ENCODE results near the gene SPTBN1.
"Not testable (repeated sequence)": the region's sequence is repeated elsewhere in the genome, so short reads cannot be mapped to it uniquely, and the experiment has no call there.

The SPTBN1 gene

DNA sequence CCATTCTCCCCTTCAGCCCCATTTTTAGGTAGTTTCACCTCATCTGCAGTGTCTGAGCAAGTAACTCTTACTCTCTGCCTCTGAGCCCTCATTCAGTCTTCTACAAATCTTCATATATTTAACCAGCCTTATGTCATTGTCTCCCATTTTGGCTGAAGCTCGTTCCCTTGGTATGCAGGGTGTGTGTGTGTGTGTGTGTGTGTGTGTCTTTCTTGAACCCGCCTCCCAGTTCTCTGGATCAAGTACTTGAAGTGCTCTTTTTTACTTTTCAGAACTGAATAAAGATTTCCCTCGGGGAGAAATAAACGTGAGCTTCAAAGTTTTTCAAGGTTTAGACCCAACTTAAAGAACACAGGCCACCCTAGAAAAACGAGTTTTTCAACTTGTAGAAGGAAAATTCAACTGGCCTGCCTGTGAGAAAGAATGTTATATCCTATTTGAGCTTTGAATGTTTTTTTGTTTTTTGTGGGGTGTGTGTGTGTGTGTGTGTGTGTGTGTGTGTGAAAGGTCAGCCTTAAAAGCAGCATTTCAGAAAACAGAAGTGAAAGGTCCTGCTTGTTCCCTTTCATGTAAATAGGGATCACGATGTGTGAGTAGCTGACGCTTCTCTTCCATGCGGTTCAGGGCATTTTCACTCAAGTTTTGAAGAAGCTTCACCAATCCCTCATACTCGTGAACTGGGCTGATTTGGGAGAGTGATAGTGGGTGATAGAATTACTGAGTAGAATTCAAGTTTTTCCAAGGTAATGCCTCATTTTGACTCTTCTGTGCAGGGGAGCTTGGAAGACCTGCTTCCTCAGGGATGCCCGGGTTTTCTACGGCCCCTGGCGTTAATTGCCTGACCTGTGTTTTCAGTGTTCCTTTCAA is 216.7 kb downstream of the SPTBN1 start:
- no peak for DNase-seq (ENCODE audit: low spot score)

DNA sequence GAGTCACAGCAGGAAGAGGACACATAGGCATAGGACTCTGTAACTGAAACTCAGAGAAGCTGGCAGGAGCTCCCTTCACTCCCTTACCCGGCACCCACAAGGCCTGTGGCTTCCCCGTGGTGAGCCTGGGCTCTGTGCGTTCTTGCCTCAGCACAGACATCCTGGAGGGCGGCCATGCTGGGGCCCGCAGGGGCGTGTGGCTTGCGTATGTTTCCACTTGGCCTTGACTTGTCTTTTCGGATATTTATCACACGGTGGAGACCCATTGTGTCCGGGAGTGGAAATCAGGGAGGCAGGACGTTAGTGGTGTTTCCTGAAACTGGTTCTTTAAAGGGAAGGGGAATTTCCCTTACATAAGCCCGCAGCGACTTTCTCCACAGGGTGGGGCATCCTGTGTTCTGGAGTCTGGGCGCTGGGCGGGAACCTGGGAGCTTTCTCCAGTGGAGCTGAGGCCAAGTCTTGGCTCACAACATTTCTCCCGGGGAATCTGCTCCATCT is 217.4 kb downstream of the SPTBN1 start:
- DNase-seq (ENCODE audit: low spot score), result no peak

DNA sequence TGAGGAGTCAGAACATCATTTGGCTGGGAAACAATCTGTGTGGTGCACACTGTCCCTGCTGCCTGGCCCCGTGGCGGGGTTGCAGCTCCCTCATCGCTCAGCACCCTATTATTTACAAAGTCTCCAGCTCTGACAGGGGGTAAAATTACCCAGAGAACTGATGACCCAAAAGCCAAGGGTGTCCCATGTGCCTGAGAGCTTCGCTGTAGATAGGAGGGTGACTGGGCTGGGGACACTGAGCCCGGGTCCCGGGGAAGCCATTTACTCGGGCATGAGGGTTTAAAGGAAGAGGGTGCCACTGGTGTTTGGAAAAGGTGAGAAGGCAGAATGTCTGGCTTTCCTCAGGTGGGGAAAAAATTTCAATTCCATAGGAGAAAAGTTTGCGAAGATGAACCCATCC is 219.2 kb downstream of the SPTBN1 start:
- DNase-seq (ENCODE audit: low spot score), result no peak

DNA sequence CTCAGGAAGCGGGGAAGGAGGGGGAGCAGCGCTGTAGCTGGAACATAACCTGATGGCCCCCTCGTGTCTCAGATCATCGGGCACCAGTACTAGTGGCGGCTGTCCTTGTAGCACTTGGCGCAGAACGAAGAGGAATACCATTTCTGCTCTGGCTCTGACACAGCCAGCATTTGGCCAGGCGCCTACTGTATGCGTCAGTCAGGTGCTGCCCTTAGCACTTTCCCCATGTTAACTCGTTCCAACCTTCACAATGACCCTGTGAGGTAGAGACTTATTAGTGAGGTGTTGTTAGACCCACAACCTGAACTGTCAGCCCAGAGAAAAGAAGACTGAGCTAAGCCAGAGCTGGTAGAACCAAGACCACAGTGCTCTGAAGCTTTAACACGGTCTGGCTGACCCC is 219.6 kb downstream of the SPTBN1 start:
- DNase-seq (ENCODE audit: low spot score), result no peak

DNA sequence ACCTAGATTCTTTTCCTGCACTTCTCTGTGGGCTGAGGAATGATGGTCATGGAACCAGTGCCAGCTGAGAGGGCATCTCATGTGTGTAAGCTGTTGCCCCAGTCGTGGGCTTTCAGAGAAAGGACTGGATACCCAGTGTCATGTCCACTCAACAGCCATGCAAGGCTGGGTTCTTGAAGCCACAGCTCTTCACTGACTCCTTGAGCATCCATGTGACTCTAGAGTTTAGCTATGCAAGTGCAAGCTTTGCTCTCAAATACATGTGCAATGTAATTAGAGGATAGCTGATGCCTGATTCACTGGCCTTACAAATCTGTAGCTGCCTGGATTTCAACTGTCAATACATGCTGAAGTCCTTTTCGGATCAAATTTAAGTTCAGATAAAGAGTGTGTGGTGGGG is 220.5 kb downstream of the SPTBN1 start:
- DNase-seq (ENCODE audit: low spot score), result no peak

DNA sequence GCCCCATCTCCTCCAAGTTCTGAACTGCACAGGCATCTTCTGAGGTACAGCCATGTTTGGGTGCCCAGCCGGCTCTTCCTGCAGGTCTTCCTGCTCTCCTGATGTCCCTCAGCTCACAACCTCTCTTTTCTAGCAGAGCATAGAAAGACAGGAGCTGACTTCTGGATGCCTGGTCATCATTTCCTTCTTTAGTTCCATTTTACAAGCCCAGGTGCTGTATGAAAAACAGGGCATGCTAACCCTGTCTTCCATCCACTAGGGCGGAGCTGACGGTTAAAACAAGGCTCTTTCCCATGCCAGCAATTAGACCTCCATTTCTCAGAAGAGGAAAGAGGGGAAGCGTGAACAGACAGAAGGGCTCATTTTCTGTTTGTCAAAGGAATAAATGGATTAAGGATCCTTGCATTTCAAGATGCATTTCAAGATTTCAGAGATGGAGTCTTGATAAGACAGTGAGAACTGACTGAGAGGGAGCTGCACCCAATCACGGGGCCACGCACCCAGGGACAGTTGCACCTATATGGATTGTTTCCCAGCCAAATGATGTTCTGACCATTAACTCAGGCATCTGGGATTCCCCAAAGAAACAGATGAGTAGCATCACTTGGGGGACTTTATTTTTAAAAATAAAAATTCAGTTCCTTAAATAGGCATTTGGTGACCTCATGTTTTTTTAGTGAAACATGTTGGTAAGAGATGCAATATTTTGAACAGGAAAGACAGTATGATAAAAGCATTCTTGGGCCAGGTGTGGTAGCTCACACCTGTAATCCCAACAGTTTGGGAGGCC is 221.5 kb downstream of the SPTBN1 start:
- DNase-seq (ENCODE audit: low spot score), result no peak

DNA sequence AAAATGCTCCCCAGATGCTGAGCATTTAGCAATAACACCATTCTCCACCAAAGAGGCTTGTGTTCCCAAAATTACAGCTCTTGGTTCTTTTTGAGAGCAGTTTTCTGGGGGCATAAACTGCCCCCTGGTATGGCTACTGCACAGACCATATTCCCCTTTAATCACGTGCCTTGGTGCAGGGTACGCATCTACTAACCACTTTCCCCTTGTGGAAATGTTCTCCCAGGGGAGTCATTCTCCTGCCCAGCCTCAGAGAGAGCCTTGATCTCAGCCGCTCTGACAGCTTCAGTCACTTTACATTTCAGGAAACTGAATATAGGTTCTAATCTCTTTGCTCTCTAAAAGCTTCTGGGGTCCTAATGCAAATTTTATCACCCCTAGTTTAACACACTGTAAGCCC is 222.6 kb downstream of the SPTBN1 start:
- DNase-seq (ENCODE audit: low spot score), result no peak

DNA sequence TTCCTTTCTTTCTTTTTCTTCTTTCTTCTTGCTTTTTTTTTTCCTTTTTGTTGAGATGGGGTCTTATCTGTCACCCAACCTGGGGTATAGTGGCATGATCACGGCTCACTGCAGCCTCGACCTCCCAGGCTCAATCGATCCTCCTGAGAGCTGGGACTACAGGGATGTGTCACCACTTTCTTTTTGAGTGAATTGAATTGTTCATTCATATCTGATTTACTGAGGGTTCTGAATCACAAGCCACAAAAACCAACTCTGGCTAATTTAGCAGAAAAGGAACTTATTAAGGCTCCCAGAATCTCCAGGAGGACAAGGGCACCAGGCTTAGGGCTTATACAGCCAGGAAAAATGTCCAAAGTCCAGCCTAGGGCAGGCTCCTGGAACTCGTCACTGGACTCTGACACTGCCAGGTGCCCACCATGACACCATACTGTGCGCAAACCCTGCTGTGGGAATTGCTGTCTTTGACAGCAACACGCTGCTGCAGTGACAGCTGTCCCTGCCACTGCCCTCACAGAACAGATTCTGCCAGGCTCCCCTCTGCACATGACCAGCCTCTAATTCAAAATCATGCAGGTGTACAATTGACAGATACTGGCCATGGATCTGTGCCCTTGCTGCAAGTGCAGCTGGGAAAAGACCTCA is 224.4 kb downstream of the SPTBN1 start:
- DNase-seq (ENCODE audit: low spot score), result no peak

DNA sequence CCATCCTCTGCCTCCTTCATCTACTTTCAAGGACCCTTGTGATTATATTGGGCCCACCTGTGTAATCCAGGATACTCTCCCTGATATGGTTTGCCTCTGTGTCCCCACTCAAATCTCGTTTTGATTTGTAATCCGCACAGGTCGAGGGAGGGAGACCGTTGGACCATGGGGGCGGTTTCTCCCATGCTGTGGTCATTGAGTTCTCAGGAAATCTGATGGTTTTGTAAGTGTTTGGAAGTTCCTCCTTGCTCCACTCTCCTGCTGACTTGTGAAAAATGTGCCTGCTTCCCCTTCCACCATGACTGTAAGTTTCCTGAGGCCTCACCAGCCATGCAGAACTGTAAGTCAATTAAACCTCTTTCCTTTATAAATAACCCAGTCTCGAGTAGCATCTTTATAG is 225.3 kb downstream of the SPTBN1 start:
- DNase-seq (ENCODE audit: low spot score), result no peak

DNA sequence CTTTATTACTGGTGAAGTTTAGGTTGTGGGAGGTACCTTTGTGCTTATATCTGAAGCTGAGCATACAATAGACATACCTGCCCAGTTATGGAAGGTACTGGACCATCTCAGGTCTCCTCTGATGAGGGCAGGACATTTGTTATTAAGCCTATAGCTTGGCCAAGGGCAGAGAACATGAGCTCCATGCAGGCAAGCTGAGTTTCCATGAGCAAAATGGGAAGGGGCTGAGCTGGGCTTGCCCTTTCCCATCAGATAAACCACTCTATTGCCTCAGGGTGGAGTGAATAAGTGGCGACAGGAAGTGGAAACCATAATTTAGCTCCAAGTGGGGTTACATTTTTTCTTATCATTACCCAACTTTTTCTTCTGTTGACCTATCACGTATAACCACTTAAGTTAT is 227.5 kb downstream of the SPTBN1 start:
- DNase-seq (ENCODE audit: low spot score), result no peak

DNA sequence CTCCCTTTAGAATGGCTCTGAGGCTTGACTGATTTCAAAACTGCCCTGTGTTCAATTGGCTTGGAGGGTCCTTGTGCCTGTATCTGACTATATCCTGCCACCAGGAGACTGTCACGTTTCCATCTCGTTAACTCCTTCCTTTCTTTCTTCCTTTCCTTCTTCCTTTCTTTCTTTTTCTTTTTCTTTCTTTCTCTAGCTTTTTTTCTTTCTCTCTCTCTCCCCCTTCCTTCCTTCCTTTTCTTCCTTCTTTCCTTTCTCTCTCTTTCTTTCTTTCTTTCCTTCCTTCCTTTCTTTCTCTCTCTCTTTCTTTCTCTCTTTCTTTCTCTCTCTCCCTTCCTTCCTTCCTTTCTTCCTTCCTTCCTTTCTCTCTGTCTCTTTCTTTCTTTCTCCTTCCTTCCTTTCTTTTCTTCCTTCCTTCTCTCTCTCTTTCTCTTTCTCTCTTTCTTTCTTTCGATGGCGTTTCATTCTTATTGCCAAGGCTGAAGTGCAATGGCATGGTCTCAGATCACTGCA is 229.2 kb downstream of the SPTBN1 start:
- DNase-seq (ENCODE audit: low spot score), result no peak

DNA sequence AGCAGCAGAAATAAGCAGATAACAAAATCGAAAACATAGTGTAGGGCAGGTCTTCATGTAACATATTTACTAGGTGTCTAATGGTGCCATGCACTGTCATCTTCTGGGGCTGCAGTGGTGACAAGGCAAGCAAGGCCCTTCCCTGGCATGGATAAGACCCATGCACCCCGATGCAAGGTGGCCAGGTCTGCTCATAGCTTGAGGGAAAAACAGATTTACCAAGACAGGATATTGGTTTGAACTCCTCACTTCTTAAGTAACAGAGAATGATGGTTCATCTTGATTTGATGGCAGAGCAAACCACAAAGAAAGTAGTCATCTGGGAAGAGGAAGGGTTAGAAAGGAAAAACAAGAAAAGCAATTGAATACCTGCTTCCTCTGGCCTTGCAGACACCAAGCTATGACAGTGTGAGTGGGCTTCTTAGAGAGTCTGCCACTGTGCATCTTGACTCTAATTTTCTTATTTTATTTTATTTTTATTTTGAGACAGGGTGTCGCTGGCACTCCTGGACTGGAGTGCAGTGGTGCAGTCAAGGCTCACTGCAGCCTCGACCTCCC is 231.5 kb downstream of the SPTBN1 start:
- DNase-seq (ENCODE audit: low spot score), result no peak

DNA sequence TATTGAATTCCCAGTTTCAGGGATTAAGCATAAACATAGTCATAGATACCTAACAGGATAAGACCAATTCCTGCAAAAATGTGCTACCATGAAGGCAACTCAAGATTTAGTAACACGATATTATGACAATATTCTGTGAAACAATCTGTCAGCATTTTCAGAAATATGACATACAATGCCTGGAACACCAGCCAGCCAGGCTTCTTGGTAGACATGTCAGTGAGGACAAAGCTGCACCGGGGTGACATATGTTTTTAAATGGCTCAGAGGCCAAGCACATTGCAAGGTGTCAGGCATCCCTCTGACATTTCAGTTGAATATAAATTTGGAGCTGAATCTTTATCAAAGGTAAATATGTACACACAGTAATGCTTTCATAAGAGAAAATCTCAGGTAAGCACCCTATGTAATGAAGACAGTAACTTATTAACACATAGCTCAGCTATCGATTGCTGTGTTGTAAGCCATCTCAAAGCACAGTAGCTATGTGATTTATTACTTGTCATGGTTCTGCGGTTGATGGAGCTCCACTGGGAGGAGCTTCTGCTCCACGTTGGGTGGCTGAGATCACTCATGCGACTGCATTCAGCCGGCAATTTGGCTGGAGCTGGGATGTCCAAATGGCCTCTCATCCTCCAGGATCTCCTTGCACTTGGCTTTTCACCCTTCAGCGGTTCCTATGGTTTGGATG is 235.5 kb downstream of the SPTBN1 start:
- DNase-seq (ENCODE audit: low spot score), result no peak

DNA sequence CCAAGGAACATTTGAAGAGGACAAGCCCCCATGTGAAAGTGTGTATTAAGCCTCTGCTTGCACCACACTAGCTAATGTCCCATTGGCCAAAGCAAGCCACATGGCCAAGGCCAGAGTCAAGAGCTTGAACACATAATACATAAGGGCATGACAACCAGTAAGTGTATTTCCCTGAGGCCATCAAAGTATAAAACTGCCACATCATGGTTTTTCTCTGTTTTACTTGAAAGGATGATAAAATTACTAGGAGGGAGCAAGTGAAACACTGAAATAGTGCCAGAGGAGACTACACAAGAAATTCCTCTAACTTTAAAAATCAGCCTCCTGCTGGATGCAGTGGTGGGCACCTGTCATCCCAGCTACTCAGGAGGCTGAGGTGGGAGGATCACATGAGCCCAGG is 236.4 kb downstream of the SPTBN1 start:
- DNase-seq (ENCODE audit: low spot score), result no peak

DNA sequence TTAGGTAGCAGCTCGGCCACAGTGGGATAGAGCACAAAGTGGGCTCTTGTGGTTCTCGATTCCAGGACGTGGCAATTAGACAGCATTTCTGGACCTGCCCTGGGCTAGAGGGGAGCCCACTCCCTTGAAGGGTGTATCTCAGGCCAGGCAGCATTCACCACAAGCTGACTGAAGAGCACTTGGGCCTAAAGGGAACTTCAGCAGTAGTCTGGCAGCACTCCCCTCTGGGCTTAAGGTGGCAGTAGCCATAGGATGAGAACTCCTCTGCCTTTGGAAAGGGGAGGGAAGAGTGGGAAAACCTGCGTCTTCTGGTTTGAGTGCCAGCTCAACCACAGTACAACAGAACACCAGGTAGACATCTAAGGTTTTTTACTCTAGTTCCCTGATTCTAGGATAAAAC is 239.3 kb downstream of the SPTBN1 start:
- no peak for DNase-seq (ENCODE audit: low spot score)

DNA sequence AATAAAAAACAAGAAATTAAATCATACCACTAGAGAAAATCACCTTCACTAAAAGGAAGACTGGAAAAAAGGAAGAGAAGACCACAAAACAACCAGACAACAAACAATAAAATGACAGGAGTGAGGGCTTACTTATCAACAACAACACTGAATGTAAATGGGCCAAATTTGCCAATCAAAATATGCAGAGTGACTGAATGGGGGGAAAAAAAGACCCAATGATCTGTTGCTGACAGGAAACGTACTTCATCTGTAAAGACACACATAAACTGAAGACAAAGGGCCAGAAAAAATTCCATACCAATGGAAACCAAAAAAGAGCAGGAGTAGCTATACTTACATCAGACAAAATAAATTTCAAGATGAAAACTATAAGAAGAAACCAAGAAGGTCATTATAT is 241.8 kb downstream of the SPTBN1 start:
- no peak for DNase-seq (ENCODE audit: low spot score)

DNA sequence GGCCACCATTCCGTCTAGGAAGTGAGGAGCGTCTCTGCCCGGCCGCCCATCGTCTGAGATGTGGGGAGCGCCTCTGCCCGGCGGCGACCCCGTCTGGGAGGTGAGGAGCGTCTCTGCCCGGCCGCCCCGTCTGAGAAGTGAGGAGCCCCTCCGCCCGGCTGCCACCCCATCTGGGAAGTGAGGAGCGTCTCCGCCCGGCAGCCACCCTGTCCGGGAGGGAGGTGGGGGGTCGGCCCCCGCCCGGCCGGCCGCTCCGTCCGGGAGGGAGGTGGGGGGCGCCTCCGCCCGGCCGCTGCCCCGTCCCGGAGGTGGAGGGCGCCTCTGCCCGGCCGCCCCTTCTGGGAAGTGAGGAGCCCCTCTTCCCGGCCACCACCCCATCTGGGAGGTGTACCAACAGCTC is 242.8 kb downstream of the SPTBN1 start:
- DNase-seq (ENCODE audit: low spot score), result not testable (repeated sequence)

DNA sequence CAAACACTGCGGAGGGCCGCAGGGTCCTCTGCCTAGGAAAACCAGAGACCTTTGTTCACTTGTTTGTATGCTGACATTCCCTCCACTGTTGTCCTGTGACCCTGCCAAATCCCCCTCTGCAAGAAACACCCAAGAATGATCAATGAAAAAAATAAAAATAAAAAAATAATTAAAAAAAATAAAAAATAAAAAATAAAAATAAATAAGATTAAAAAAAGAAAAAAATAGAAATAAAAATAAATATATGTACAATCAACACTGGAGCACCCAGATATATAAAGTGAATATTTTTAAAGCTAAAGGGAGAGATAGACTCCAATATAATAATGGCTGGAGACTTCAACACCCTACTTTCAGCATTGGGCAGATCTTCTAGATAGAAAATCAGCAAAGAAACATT is 243.5 kb downstream of the SPTBN1 start:
- DNase-seq (ENCODE audit: low spot score), result no peak

DNA sequence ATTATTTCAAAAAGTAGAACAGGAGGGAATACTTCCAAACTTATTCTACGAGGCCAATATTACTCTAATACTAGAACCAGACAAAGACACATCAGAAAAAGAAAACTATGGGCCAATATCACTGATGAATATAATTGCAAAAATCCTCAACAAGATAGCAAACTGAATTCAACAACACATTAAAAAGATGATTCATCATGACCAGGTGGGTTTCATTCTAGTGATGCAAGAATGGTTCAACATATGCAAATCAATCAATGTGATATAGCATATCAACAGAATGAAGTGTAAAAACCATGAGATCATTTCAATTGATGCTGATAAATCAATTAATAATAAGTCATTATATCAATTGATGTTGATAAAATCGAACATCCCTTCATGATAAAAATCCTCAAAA is 244.9 kb downstream of the SPTBN1 start:
- no peak for DNase-seq (ENCODE audit: low spot score)

DNA sequence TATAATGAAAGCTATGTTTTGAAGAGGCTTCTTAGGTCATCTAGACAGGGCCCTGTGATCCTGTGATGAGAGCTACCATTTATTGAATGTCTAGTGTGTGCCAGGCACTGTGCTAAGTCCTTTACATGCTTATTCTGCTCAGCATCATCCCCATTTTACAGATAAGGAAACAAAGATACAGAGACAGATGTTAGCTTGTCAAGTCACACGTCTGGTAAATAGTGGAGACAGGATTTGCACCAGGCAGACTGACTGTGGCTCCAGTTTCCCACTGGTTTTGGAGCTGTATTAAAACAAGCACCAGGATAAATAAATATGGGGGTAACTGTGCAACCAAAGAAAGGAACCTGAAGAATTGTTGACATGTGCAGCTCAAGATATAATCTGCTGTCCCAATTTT is 248.1 kb downstream of the SPTBN1 start:
- DNase-seq (ENCODE audit: low spot score), result no peak

All from RKO (cell line).